ENCODE measurements around the gene IFNLR1.

GRCh38 chr1:24150234-24151174 lies 36.6 kb downstream of the IFNLR1 start:
- TF ChIP-seq, protein P1, sequence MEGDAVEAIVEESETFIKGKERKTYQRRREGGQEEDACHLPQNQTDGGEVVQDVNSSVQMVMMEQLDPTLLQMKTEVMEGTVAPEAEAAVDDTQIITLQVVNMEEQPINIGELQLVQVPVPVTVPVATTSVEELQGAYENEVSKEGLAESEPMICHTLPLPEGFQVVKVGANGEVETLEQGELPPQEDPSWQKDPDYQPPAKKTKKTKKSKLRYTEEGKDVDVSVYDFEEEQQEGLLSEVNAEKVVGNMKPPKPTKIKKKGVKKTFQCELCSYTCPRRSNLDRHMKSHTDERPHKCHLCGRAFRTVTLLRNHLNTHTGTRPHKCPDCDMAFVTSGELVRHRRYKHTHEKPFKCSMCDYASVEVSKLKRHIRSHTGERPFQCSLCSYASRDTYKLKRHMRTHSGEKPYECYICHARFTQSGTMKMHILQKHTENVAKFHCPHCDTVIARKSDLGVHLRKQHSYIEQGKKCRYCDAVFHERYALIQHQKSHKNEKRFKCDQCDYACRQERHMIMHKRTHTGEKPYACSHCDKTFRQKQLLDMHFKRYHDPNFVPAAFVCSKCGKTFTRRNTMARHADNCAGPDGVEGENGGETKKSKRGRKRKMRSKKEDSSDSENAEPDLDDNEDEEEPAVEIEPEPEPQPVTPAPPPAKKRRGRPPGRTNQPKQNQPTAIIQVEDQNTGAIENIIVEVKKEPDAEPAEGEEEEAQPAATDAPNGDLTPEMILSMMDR (conservative IDR thresholded peaks at IDR 0.05 in 1 of 2, IDR thresholded peaks at IDR 0.05 in 1 of 2; ENCODE audit: low read depth in 1 of 2, low read length in 2 of 2): peak; percentile 68 to 82
- peak; percentile 36 for TF ChIP-seq EZH2 (IDR thresholded peaks at IDR 0.05; ENCODE audit: low read length, missing control alignments)

Measured in fibroblast of lung (primary cell).